Right renal pelvis (tissue), 4 donors: ENCODE data around the gene FRY. TPM values are rescaled to one million over a fixed set of nuclear protein-coding genes. Genes with fewer than 3 reads are reported as not detected.

Experiments used
- DNase-seq, 4 donors: peaks; one replicate each; pipeline ENCODE4 v3.0.0-alpha.2; 2013; ENCODE audit warnings: low read depth in 4 of 4, low spot score in 3 of 4, missing footprints in 1 of 4
- polyA plus RNA-seq, 4 donors: library from polyadenylated mRNA; unstranded; fragments of 120-200 nt; gene quantifications; one replicate each; pipeline ENCODE4 v1.2.1, GENCODE V29; 2013; ENCODE audit not compliant: insufficient read length in 4 of 4

Gene FRY
- polyA plus RNA-seq, 4 donors: 43.5 to 61.3 (median 46.2) TPM

- DNase-seq: peak; percentile 47 to 77 (median 62)
Observed at GRCh38 chr13:32284927-32285632, 253.5 kb downstream of the FRY start.

GRCh38 chr13:32285633-32285965 lies 254.0 kb downstream of the FRY start:
- DNase-seq: no peak

- DNase-seq: no peak
Observed at GRCh38 chr13:32297206-32297605, 265.6 kb downstream of the FRY start.

GRCh38 chr13:32298695-32299094 lies 267.1 kb downstream of the FRY start:
- no peak for DNase-seq

- no peak for DNase-seq
Observed at GRCh38 chr13:32299893-32300292, 268.3 kb downstream of the FRY start.

GRCh38 chr13:32300406-32300805 lies 268.8 kb downstream of the FRY start:
- no peak for DNase-seq

- no peak for DNase-seq
Observed at GRCh38 chr13:32300920-32301319, 269.3 kb downstream of the FRY start.

GRCh38 chr13:32302461-32302860 lies 270.9 kb downstream of the FRY start:
- no peak for DNase-seq

- no peak for DNase-seq
Observed at GRCh38 chr13:32305646-32306045, 274.1 kb downstream of the FRY start.

GRCh38 chr13:32309312-32310133 lies 277.9 kb downstream of the FRY start:
- DNase-seq: no peak

- peak in 3 of 4 donors; percentile 37 to 47 (median 45) for DNase-seq
Observed at GRCh38 chr13:32310134-32310706, 278.6 kb downstream of the FRY start.

- no peak for DNase-seq
Observed at GRCh38 chr13:32311188-32311897, 279.8 kb downstream of the FRY start.

- DNase-seq: peak in 2 of 4 donors; percentile 40 to 49
Observed at GRCh38 chr13:32314271-32315237, 283.0 kb downstream of the FRY start.

GRCh38 chr13:32315238-32316027 lies 283.9 kb downstream of the FRY start, which contains the start of the genes BRCA2 and ZAR1L:
Gene BRCA2, plus strand, starts transcription at chr13:32315508. Its CDS starts 953 bp downstream, at chr13:32316461.
Gene ZAR1L, minus strand, starts transcription at chr13:32315363. Its CDS starts 3,438 bp downstream, at chr13:32311925.
- DNase-seq: peak; percentile 80 to 84 (median 82)

GRCh38 chr13:32316028-32316339 lies 284.4 kb downstream of the FRY start:
- peak in 1 of 4 donors; percentile 26 for DNase-seq

GRCh38 chr13:32316501-32316900 lies 284.9 kb downstream of the FRY start:
- DNase-seq: no peak

- no peak for DNase-seq
Observed at GRCh38 chr13:32317716-32318465, 286.3 kb downstream of the FRY start.

- DNase-seq: no peak
Observed at GRCh38 chr13:32320528-32320927, 289.0 kb downstream of the FRY start.
